ENCODE results near the gene VANGL2. TPM values are rescaled to one million over a fixed set of nuclear protein-coding genes. Genes with fewer than 3 reads are reported as not detected.

Gene VANGL2
- total and polyA plus RNA-seq, 9 of the 15 experiments (the other 6 are each of a cell fraction or from before 2014, with no cell fraction given) = 0.28 to 4.0 (median 0.98) TPM

GRCh38 chr1:160428655-160429054 lies 28.3 kb downstream of the VANGL2 start (continued):
- TF ChIP-seq CEBPZ (IDR thresholded peaks at IDR 0.05; ENCODE audit: borderline replicate concordance, low read depth, low read length) (no peak), NRF1 (conservative IDR thresholded peaks at IDR 0.05 in 1 of 2, IDR thresholded peaks at IDR 0.05 in 1 of 2) (no peak), MCM3 (IDR thresholded peaks at IDR 0.05) (no peak), BRD9 (IDR thresholded peaks at IDR 0.05; ENCODE audit: low read depth, partially characterized antibody) (no peak), TOE1 (IDR thresholded peaks at IDR 0.05; ENCODE audit: borderline replicate concordance) (no peak), TOE1 (CRISPR knock-in tag; IDR thresholded peaks at IDR 0.05; ENCODE audit: borderline replicate concordance, low read depth) (no peak), NFXL1 (CRISPR knock-in tag; IDR thresholded peaks at IDR 0.05) (no peak), ZNF232 (CRISPR knock-in tag; IDR thresholded peaks at IDR 0.05) (no peak), DMBX1 (CRISPR knock-in tag; IDR thresholded peaks at IDR 0.05; ENCODE audit: borderline replicate concordance) (no peak), ZNF77 (CRISPR knock-in tag; IDR thresholded peaks at IDR 0.05) (no peak), TAL1 (IDR thresholded peaks at IDR 0.05) (no peak), THRB (CRISPR knock-in tag; conservative IDR thresholded peaks at IDR 0.05) (no peak), CBX1 (IDR thresholded peaks at IDR 0.05; ENCODE audit: low read depth) (no peak), ARID4B (CRISPR knock-in tag; IDR thresholded peaks at IDR 0.05) (no peak), CREBBP (IDR thresholded peaks at IDR 0.05; ENCODE audit: low read depth, low read length) (no peak), SMAD4 (CRISPR knock-in tag; conservative IDR thresholded peaks at IDR 0.05) (0 out of 2 replicates have a peak, but pooled peaks have one; percentile 15), ETV1 (tag; conservative IDR thresholded peaks at IDR 0.05; ENCODE audit: low read depth) (peak; percentile 65), ARID2 (IDR thresholded peaks at IDR 0.05) (peak; percentile 91), TCF15 (CRISPR knock-in tag; IDR thresholded peaks at IDR 0.05) (no peak)

Data from K562 (cell line).